H1 (cell line): ENCODE results near the gene PIK3R1. TPM values are rescaled to one million over a fixed set of nuclear protein-coding genes. Genes with fewer than 3 reads are reported as not detected.

ENCODE experiments used
- CTCF ChIA-PET: fragments of 300-600 bp; sonication (Branson Sonifier 250); formaldehyde crosslinking; loops from one replicate; lab custom pipeline; 2021; ENCODE audit not compliant: partially characterized antibody; lab: Charles Lee
- POLR2A ChIA-PET: fragments of 300-600 bp; sonication (Branson Sonifier 250); formaldehyde crosslinking; loops from one replicate; lab custom pipeline; 2021; ENCODE audit warnings: inconsistent platforms; ENCODE audit not compliant: partially characterized antibody; lab: Charles Lee
- DNase-seq, 2 experiments: peaks; one replicate each; pipeline versions ENCODE4 v3.0.0 to v3.0.0-alpha.2; 2010 to 2022; ENCODE audit warnings: low spot score in 2 of 2, low read depth in 1 of 2, mixed read lengths in 1 of 2
- FAIRE-seq: peaks from 2 replicates; lab custom pipeline; 2011; peaks lifted over from hg19 to GRCh38; lab: Jason Lieb, UNC
- H2AFZ ChIP-seq: 2 replicates; pipeline ENCODE4 v1.8.1; 2012; ENCODE audit warnings: low read length, inconsistent platforms
- H2AK5ac ChIP-seq: 2 replicates; pipeline ENCODE4 v1.6.1; 2013; ENCODE audit warnings: low read depth, low read length
- H2BK120ac ChIP-seq: replicated peaks from 2 replicates; pipeline ENCODE3; 2013; ENCODE audit warnings: low read depth, low read length, inconsistent platforms
- H2BK12ac ChIP-seq: 2 replicates; pipeline ENCODE4 v1.6.1; 2013; ENCODE audit warnings: low read depth, low read length
- H2BK15ac ChIP-seq: 2 replicates; pipeline ENCODE4 v1.6.1; 2013; ENCODE audit warnings: low read length
- H2BK20ac ChIP-seq: 2 replicates; pipeline ENCODE4 v1.6.1; 2013; ENCODE audit warnings: low read length
- H2BK5ac ChIP-seq: 2 replicates; pipeline ENCODE4 v1.6.1; 2013; ENCODE audit warnings: low read depth, low read length
- H3K14ac ChIP-seq: 2 replicates; pipeline ENCODE4 v1.6.1; 2013; ENCODE audit warnings: inconsistent platforms; ENCODE audit not compliant: insufficient read length
- H3K18ac ChIP-seq: 2 replicates; pipeline ENCODE4 v1.6.1; 2013; ENCODE audit warnings: low read length; ENCODE audit errors: extremely low read depth
- H3K23ac ChIP-seq: 2 replicates; pipeline ENCODE4 v1.6.1; 2013; ENCODE audit warnings: inconsistent platforms; ENCODE audit not compliant: insufficient read length
- H3K23me2 ChIP-seq: 2 replicates; pipeline ENCODE4 v1.6.1; 2013; ENCODE audit warnings: low read depth, low read length
- H3K27ac ChIP-seq: 2 replicates; pipeline ENCODE4 v1.6.1; 2011; ENCODE audit warnings: low read depth, low read length, inconsistent platforms
- H3K27me3 ChIP-seq, 4 experiments: replicated peaks in 1 of 4; 1 replicate in 1 of 4; 2 replicates in 3 of 4; pipeline versions ENCODE4 v1.6.1 to v1.8.1; 2011 to 2013; ENCODE audit warnings: low read length in 3 of 4, mild to moderate bottlenecking in 3 of 4, inconsistent platforms in 2 of 4, mixed read lengths in 2 of 4, moderate library complexity in 1 of 4; ENCODE audit not compliant: control insufficient read depth in 3 of 4, insufficient read depth in 3 of 4; ENCODE audit errors: extremely low read depth in 1 of 4
- H3K36me3 ChIP-seq, 4 experiments: 2 replicates each; pipeline versions ENCODE4 v1.6.1 to v1.8.1; 2011 to 2013; ENCODE audit warnings: mild to moderate bottlenecking in 4 of 4, low read length in 3 of 4, moderate library complexity in 2 of 4, control low read depth in 1 of 4, inconsistent platforms in 1 of 4; ENCODE audit not compliant: insufficient read depth in 4 of 4, control insufficient read depth in 2 of 4
- H3K4ac ChIP-seq: replicated peaks from 2 replicates; pipeline ENCODE3; 2013; ENCODE audit warnings: low read length, low read depth, mixed read lengths, inconsistent platforms; ENCODE audit not compliant: insufficient read length
- H3K4me1 ChIP-seq, 4 experiments: replicated peaks in 1 of 4; 1 replicate in 1 of 4; 2 replicates in 3 of 4; pipeline versions ENCODE4 v1.6.1 to v1.8.1; 2011 to 2013; ENCODE audit warnings: low read length in 3 of 4, inconsistent platforms in 2 of 4, mixed read lengths in 1 of 4; ENCODE audit not compliant: insufficient read depth in 4 of 4, control insufficient read depth in 3 of 4
- H3K4me2 ChIP-seq, 2 experiments: 2 replicates each; pipeline versions ENCODE4 v1.6.1 to v1.8.1; 2011 to 2013; ENCODE audit warnings: low read depth in 2 of 2, low read length in 2 of 2, control low read depth in 1 of 2, inconsistent platforms in 1 of 2, mild to moderate bottlenecking in 1 of 2; ENCODE audit not compliant: insufficient read depth in 1 of 2
- H3K4me3 ChIP-seq, 4 experiments: fragments of 200-600, 300-600 bp in 1 of 4; sonication (generic), shearing (Covaris generic), sonication (Bioruptor Twin) in 1 of 4; 2 replicates each; pipeline versions ENCODE4 v1.5.1 to v1.8.1; 2011 to 2016; ENCODE audit warnings: low read length in 4 of 4, low read depth in 3 of 4, control low read depth in 2 of 4, inconsistent platforms in 2 of 4, mild to moderate bottlenecking in 2 of 4, mixed read lengths in 1 of 4, moderate library complexity in 1 of 4; ENCODE audit not compliant: insufficient read depth in 2 of 4; ENCODE audit errors: extremely low read depth in 1 of 4
- H3K56ac ChIP-seq: replicated peaks from 2 replicates; pipeline ENCODE3; 2013; ENCODE audit warnings: low read depth, mild to moderate bottlenecking, mixed read lengths, low read length, inconsistent platforms; ENCODE audit not compliant: insufficient read length
- H3K79me1 ChIP-seq: 2 replicates; pipeline ENCODE4 v1.6.1; 2013; ENCODE audit warnings: low read depth, low read length, control low read depth
- H3K79me2 ChIP-seq, 2 experiments: 2 replicates each; pipeline versions ENCODE4 v1.6.1 to v1.8.1; 2012 to 2013; ENCODE audit warnings: low read length in 2 of 2, mild to moderate bottlenecking in 2 of 2, inconsistent platforms in 1 of 2; ENCODE audit not compliant: insufficient read depth in 2 of 2, control insufficient read depth in 1 of 2
- H3K9ac ChIP-seq, 4 experiments: replicated peaks in 1 of 4; 1 replicate in 1 of 4; 2 replicates in 3 of 4; pipeline versions ENCODE4 v1.6.1 to v1.8.1; 2011 to 2013; ENCODE audit warnings: low read depth in 3 of 4, low read length in 3 of 4, control low read depth in 2 of 4, mild to moderate bottlenecking in 2 of 4, moderate library complexity in 2 of 4, inconsistent platforms in 1 of 4; ENCODE audit errors: extremely low read depth in 1 of 4
- H3K9me3 ChIP-seq, 2 experiments: 2 replicates each; pipeline versions ENCODE4 v1.6.1 to v1.8.1; 2012 to 2013; ENCODE audit warnings: mild to moderate bottlenecking in 2 of 2, moderate library complexity in 2 of 2, control low read depth in 1 of 2, inconsistent platforms in 1 of 2, low read depth in 1 of 2, low read length in 1 of 2, mixed read lengths in 1 of 2; ENCODE audit not compliant: insufficient read depth in 2 of 2
- H4K20me1 ChIP-seq, 2 experiments: replicated peaks in 1 of 2; 2 replicates each; pipeline versions ENCODE3 to v1.8.1; 2011 to 2013; ENCODE audit warnings: inconsistent platforms in 2 of 2, low read length in 2 of 2, mild to moderate bottlenecking in 1 of 2; ENCODE audit not compliant: insufficient read depth in 2 of 2, control insufficient read depth in 1 of 2
- H4K5ac ChIP-seq: 2 replicates; pipeline ENCODE4 v1.6.1; 2013; ENCODE audit warnings: low read length, low read depth, mixed read lengths, inconsistent platforms; ENCODE audit not compliant: insufficient read length
- H4K8ac ChIP-seq: 2 replicates; pipeline ENCODE4 v1.8.0; 2013; ENCODE audit warnings: mild to moderate bottlenecking, moderate library complexity, low read length, inconsistent platforms; ENCODE audit not compliant: insufficient read depth; ENCODE audit errors: extremely low read depth
- H4K91ac ChIP-seq: replicated peaks from 2 replicates; pipeline ENCODE3; 2013; ENCODE audit warnings: low read length, mixed read lengths, inconsistent platforms; ENCODE audit not compliant: insufficient read length
- CEBPB ChIP-seq: IDR thresholded peaks from 2 replicates; pipeline ENCODE4 v1.6.1; 2012; ENCODE audit warnings: low read depth, low read length
- TCF12 ChIP-seq: IDR thresholded peaks from 2 replicates; pipeline ENCODE4 v1.6.1; 2011; ENCODE audit warnings: low read depth, mild to moderate bottlenecking, low read length
- WGBS, 2 experiments: shearing (Covaris generic) in 1 of 2; methylation state at CpG; one replicate each; pipeline versions ENCODE4 v1.1.6 to v1.1.7; 2013 to 2015; ENCODE audit warnings: low lambda C conversion rate in 2 of 2, mixed read lengths in 2 of 2, inconsistent platforms in 1 of 2, low coverage in 1 of 2, missing lambda C conversion rate in 1 of 2; ENCODE audit not compliant: insufficient replicate concordance in 2 of 2, insufficient coverage in 1 of 2, insufficient read length in 1 of 2; ENCODE audit errors: extremely low coverage in 1 of 2, missing lambda C conversion rate in 1 of 2; 5-methylcytosine and 5-hydroxymethylcytosine counted together
- polyA plus RNA-seq, 7 experiments: library from polyadenylated mRNA; depleted of rRNA in 3 of 7; stranded (reverse) in 5 of 7; unstranded in 2 of 7; fragments of >200 nt in 5 of 7; fragments of 200-250 nt in 2 of 7; gene quantifications; 1 replicate in 5 of 7; 2 replicates in 1 of 7; 4 replicates in 1 of 7; pipeline versions ENCODE4 v1.2.1 to v1.2.3, GENCODE V29; 2011 to 2013; ENCODE audit warnings: missing spikeins in 2 of 7, mixed read lengths in 2 of 7
- total RNA-seq: library from RNA; stranded (reverse); fragmentation: NEBNext Ultra II Directional; extraction: Animal tissue kit (Norgen Biotek cat#: 25700); gene quantifications from 2 replicates; pipeline ENCODE4 v1.2.1, GENCODE V29; 2021

PIK3R1 gene
- total and polyA plus RNA-seq, 2 of the 8 experiments (the other 6 are each of a cell fraction or from before 2014, with no cell fraction given) = 2.3 to 13.7 TPM

DNA sequence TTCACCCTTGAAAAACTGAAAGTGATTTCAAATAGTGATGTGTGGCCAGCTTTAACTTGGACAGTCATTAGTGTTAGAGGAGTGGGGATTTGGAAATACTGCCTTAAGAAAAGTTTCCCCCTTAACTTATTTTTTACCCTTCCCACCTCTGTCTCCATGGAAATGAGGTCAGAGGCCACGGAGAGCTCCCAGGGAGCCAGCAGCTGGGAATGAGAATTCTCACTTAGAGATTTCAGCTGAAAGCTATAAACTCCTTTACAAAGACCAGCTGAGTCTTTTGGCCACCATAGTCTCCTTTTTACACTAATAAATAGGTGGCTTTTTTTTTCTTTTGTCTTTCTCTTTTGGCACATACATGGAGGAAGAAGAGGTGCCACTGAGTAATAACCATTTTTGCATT, 45.7 kb upstream of the PIK3R1 start:
- H3K4me3 ChIP-seq = 0 out of 8 replicates have a peak overlapping the region, but pooled peaks of 1 of the 4 experiments have one; percentile 0
- no peak overlapping the region for H3K9ac ChIP-seq
- H4K91ac ChIP-seq = no peak overlapping the region
- no peaks in the 10 kb centered on the region for H3K36me3 ChIP-seq
- peak overlapping the region; percentile 93; the same call in 1 of the 2 replicates for H2AFZ ChIP-seq
- H2BK12ac ChIP-seq = no peak overlapping the region
- no peak overlapping the region for H2BK5ac ChIP-seq
- TF ChIP-seq CEBPB = no peak
- TF ChIP-seq TCF12 = 0 out of 2 replicates have a peak, but pooled peaks have one; percentile 25
- TF ChIP-seq, all 59 proteins: peak for 1
- no peak overlapping the region for H3K23ac ChIP-seq
- H2AK5ac ChIP-seq = no peak overlapping the region
- no peak overlapping the region for H3K4ac ChIP-seq
- no peaks in the 10 kb centered on the region; the same call in 1 of the 2 replicates for H3K23me2 ChIP-seq
- ChIA-PET CTCF (interaction anchor here (0.6 to 1.1 kb wide), 5 partner anchors 23 to 101 kb away, joined by 3 read pairs; no protein-coding TSS in a partner anchor), POLR2A (interaction anchor here (0.9 kb wide), 1 partner anchor 17 kb away, joined by 3 read pairs; no protein-coding TSS in a partner anchor)
- 0 out of 4 replicates have a peak overlapping the region, but pooled peaks of 1 of the 2 experiments have one; percentile 17 for H3K4me2 ChIP-seq
- H3K18ac ChIP-seq = no peak overlapping the region
- no peak overlapping the region for H3K56ac ChIP-seq
- H2BK20ac ChIP-seq = no peak overlapping the region
- 9% methylated on average over 1 of the region's 1 CpG; no CpG with 5 or more reads in 1 of the 2 experiments for WGBS, 2 experiments
- H3K4me1 ChIP-seq = peaks cover 0 to 6% (median 4%) of the 10 kb centered on the region in 4 experiments; a peak in 4 of 7 replicates
- H3K79me2 ChIP-seq = no peaks in the 10 kb centered on the region
- H2BK120ac ChIP-seq = no peak overlapping the region
- no peak overlapping the region for H4K5ac ChIP-seq
- DNase-seq (no peak), FAIRE-seq (peak; percentile 7)
- no peak overlapping the region for H3K27ac ChIP-seq
- no peaks in the 10 kb centered on the region for H3K9me3 ChIP-seq
- H4K8ac ChIP-seq = no peak overlapping the region
- H2BK15ac ChIP-seq = no peak overlapping the region
- no peaks in the 10 kb centered on the region for H3K79me1 ChIP-seq
- H4K20me1 ChIP-seq = no peaks in the 10 kb centered on the region
- H3K27me3 ChIP-seq = no peaks in the 10 kb centered on the region
- H3K14ac ChIP-seq = no peak overlapping the region
